Vagina (tissue), 2 donors: ENCODE measurements around the gene TRIM71.

Source experiments
- CTCF ChIP-seq, 3 experiments: fragments of 450-650 bp in 2 of 3; fragments of 200-600 bp in 1 of 3; sonication (generic) in 1 of 3; IDR thresholded peaks; one replicate each; pipeline ENCODE4 v1.5.1; 2017 to 2019; ENCODE audit warnings: antibody characterized with exemption in 3 of 3, mild to moderate bottlenecking in 2 of 3, moderate library complexity in 2 of 3
- POLR2AphosphoS5 ChIP-seq, 2 donors: sonication (generic); formaldehyde crosslinking; IDR thresholded peaks; one replicate each; pipeline ENCODE4 v1.9.0; 2017; ENCODE audit warnings: antibody characterized with exemption in 2 of 2, mild to moderate bottlenecking in 2 of 2, low read depth in 1 of 2; ENCODE audit not compliant: insufficient read depth in 1 of 2

- TF ChIP-seq CTCF (IDR thresholded peaks at IDR 0.05) (no peak), POLR2AphosphoS5 (IDR thresholded peaks at IDR 0.05; ENCODE audit: insufficient read depth in 1 of 2, low read depth in 1 of 2) (no peak)
Observed at GRCh38 chr3:32816439-32817256, 1.1 kb upstream of the TRIM71 start.
